Cardiac muscle cell (in vitro differentiated cells and primary cell): ENCODE results near the gene CTNNA3. TPM values are rescaled to one million over a fixed set of nuclear protein-coding genes. Genes with fewer than 3 reads are reported as not detected.
A peak's percentile ranks its signal among the peaks of the same experiment; 100 is the strongest.

Source experiments
- DNase-seq, 2 donors: peaks; one replicate each; pipeline versions ENCODE4 v3.0.0 to v3.0.0-alpha.2; 2010 to 2017; ENCODE audit warnings: low read depth in 1 of 2, low spot score in 1 of 2
- H3K27ac ChIP-seq: fragments of 200-600 bp; sonication (generic); 2 replicates; pipeline ENCODE4 v1.5.1; 2016
- H3K27me3 ChIP-seq: fragments of 200-600 bp; sonication (generic); 2 replicates; pipeline ENCODE4 v1.6.0; 2016; ENCODE audit warnings: control low read depth
- H3K36me3 ChIP-seq: fragments of 200-600 bp; sonication (generic); 2 replicates; pipeline ENCODE4 v1.5.1; 2016; ENCODE audit warnings: control low read depth
- H3K4me1 ChIP-seq: fragments of 200-600 bp; sonication (generic); 2 replicates; pipeline ENCODE4 v1.8.1; 2017; ENCODE audit warnings: low read depth, mild to moderate bottlenecking, mixed run types
- H3K4me3 ChIP-seq: fragments of 200-600 bp; sonication (generic); 2 replicates; pipeline ENCODE4 v1.5.1; 2016; ENCODE audit warnings: mild to moderate bottlenecking
- H3K9me3 ChIP-seq: fragments of 200-600 bp; sonication (generic); 2 replicates; pipeline ENCODE4 v1.5.1; 2017; ENCODE audit warnings: low read depth, mild to moderate bottlenecking, control low read depth
- polyA plus RNA-seq: library from polyadenylated mRNA; unstranded; fragments of >200 nt; fragmentation: Nextera tagmentation; extraction: Ambion mirVana; gene quantifications from 2 replicates; pipeline ENCODE4 v1.2.1, GENCODE V29; 2016
- total RNA-seq: library from RNA; depleted of rRNA; stranded (reverse); fragments of >200 nt; gene quantifications from 2 replicates; pipeline ENCODE4 v1.2.3, GENCODE V29; 2016
- TF ChIP-seq, protein P1 (sequence below): IDR thresholded peaks from 2 replicates; pipeline ENCODE4 v1.5.1; 2012; ENCODE audit warnings: low read depth, mild to moderate bottlenecking, low read length

CTNNA3 gene
- total and polyA plus RNA-seq, 2 experiments from 2014 or later: 55.8 to 71.7 TPM

DNA sequence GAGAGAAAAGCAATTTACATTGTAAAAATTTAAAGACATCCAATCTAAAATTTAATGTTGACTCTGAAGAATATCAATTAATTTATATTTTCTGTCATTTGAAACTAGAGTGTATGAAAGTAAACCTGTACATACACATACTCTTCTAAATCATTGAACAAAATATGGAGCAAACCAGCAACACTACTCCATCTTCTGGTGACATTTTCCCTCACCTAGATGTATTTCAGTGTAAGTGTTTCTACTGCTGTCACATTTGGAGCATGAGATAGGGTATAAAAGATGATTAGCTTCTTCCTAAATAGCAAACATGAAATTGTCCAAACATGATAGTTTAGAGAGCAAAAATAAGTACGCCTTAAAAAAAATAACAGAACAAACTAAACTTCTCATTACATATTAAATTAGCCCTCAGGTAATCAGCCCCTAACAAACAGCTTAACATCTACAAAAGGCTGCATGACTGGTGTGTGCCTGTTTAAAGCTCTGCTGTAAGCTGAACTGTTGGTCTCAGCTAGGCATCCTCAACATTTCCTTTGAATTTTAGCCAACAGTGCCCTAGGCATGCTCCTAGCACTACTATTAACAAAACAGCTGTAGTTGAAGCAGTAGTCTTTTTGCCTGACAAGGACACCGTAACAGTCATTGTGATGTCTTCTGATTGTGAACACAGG, 189.8 kb downstream of the CTNNA3 start:
- H3K4me3 ChIP-seq: no peak overlapping the region
- no peak for DNase-seq

DNA sequence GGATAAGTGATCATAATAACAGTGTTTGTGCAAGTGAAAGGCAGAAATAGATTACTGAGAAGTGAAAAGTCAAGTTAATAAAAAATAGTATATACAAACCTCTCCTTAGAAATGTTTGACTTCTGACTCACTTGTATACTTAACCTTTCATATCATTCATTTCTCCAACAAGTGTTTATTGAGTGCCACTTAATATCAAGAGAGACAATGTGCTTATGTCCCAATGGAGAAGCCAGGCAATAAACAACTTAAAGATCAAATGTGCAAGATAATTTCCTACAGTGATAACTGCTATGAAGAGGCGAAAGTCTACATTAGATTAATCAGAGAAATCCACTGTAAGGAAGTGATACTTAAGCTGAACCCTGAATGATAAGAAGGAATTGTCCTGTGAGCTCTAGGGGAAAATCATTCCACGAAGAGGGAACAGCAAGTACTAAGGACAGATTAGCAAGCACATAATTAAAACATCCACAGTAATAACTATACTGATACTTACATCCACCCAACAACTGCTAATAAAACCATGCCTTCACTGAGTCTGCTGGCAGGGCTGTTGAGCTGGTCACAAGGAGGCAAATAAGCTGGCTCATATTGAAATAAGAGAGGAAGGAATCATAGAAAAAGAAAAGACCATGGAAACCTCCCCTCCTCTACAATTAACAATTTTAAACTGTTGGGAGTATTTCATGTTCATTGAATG, 203.5 kb downstream of the CTNNA3 start:
- DNase-seq: peak in 1 of 2 donors; percentile 3
- H3K36me3 ChIP-seq: no peaks in the 10 kb centered on the region
- no peaks in the 10 kb centered on the region for H3K27me3 ChIP-seq
- no peaks in the 10 kb centered on the region for H3K4me1 ChIP-seq
- H3K4me3 ChIP-seq: no peak overlapping the region
- no peaks in the 10 kb centered on the region for H3K9me3 ChIP-seq
- H3K27ac ChIP-seq: no peak overlapping the region
- TF ChIP-seq, protein P1, sequence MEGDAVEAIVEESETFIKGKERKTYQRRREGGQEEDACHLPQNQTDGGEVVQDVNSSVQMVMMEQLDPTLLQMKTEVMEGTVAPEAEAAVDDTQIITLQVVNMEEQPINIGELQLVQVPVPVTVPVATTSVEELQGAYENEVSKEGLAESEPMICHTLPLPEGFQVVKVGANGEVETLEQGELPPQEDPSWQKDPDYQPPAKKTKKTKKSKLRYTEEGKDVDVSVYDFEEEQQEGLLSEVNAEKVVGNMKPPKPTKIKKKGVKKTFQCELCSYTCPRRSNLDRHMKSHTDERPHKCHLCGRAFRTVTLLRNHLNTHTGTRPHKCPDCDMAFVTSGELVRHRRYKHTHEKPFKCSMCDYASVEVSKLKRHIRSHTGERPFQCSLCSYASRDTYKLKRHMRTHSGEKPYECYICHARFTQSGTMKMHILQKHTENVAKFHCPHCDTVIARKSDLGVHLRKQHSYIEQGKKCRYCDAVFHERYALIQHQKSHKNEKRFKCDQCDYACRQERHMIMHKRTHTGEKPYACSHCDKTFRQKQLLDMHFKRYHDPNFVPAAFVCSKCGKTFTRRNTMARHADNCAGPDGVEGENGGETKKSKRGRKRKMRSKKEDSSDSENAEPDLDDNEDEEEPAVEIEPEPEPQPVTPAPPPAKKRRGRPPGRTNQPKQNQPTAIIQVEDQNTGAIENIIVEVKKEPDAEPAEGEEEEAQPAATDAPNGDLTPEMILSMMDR: no peak

More for the DNA sequence above, 189.8 kb downstream of the CTNNA3 start:
- no peaks in the 10 kb centered on the region for H3K4me1 ChIP-seq
- TF ChIP-seq, protein P1: no peak
- no peaks in the 10 kb centered on the region for H3K27me3 ChIP-seq
- no peaks in the 10 kb centered on the region for H3K9me3 ChIP-seq
- H3K36me3 ChIP-seq: no peaks in the 10 kb centered on the region
- peak overlapping the region; percentile 40 for H3K27ac ChIP-seq

DNA sequence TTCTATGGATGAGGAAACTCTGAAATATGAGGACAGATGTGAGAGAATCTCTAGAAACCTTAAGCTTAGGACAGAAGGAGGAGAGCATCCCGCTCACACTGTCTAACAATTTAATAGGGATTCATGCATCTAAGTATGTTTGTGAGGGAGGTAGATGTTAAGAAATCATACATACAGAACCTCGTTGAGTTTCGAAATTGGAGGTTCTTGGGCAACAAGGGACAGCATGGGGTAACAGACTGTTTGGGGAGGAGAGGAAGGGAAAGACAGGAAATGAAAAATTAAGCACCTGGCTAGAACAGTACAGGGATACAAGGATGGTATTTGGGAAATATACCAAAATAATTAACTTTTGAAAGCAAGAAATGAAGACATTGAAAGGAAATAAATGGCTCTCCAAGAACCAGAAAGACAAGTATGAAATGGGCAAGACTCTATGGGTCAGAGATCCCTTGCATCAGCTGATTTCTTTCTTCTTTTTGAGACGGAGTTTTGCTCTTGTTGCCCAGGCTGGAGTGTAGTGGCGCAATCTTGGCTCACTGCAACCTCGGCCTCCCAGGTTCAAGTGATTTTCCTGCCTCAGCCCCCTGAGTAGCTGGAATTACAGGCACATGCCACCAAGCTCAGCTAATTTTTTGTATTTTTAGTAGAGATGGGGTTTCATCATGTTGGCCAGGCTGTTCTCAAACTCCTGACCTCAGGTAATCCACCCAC, 207.9 kb downstream of the CTNNA3 start:
- no peak for DNase-seq
- Histone ChIP-seq H3K36me3 (no peaks in the 10 kb centered on the region), H3K4me1 (peaks cover 13% of the 10 kb centered on the region), H3K9me3 (no peaks in the 10 kb centered on the region), H3K27ac (no peak overlapping the region), H3K4me3 (no peak overlapping the region), H3K27me3 (no peaks in the 10 kb centered on the region)
- TF ChIP-seq, protein P1: no peak

DNA sequence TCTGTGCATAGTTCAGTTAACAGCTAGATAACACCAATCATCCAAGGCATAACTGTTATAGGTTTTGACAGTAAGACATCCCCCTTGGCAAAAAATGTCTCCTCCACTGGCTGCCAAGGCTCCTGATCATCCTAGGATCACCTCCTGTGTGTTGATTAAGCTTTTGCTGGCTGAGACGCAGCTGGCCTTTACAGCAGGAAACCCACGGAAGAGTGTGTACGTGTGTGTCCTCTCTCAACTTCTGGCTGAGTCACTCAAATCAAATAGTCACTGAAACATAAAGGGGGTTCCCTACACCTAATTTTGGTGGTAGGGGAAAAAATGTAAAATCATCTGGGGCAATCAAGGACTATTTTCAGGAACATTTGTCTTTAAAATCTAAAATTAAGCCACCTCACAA, 208.8 kb downstream of the CTNNA3 start:
- DNase-seq: no peak
- no peaks in the 10 kb centered on the region for H3K9me3 ChIP-seq
- H3K27ac ChIP-seq: no peak overlapping the region
- no peaks in the 10 kb centered on the region for H3K36me3 ChIP-seq
- TF ChIP-seq, protein P1: no peak
- H3K27me3 ChIP-seq: no peaks in the 10 kb centered on the region
- H3K4me3 ChIP-seq: no peak overlapping the region
- peaks cover 13% of the 10 kb centered on the region for H3K4me1 ChIP-seq

DNA sequence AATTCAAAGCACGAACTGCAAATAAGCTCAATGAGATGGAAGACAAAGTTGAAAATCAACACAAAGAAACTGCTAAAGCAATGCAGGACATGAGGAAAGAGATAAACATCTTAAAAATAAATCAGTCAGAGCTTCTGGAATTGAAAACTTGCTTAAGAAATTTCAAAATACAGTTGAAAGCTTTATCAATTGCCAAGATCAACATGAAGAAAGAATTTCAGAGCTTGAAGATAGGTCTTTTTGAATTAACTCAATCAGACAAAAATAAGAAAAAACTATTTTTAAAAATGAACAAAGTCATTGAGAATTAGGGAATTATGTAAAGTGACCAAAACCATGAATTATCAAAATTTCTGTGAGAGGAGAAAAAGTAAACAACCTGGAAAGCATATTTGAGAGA, 218.1 kb downstream of the CTNNA3 start:
- no peak for DNase-seq
- H3K4me1 ChIP-seq: no peaks in the 10 kb centered on the region
- no peaks in the 10 kb centered on the region for H3K27me3 ChIP-seq
- no peak overlapping the region for H3K4me3 ChIP-seq
- H3K27ac ChIP-seq: no peak overlapping the region
- TF ChIP-seq, protein P1: no peak
- no peaks in the 10 kb centered on the region for H3K36me3 ChIP-seq
- no peaks in the 10 kb centered on the region for H3K9me3 ChIP-seq
